Natural killer cell (primary cell): ENCODE measurements around the gene EPHA6. TPM values are rescaled to one million over a fixed set of nuclear protein-coding genes. Genes with fewer than 3 reads are reported as not detected.

Experiments
- ATAC-seq, 3 donors: fragments of 150-1000 bp in 2 of 3; fragments of 200-7000 bp in 1 of 3; cut with Tn5 transposase; 1 replicate in 1 of 3; 2 replicates in 2 of 3; pipeline ENCODE4 v1.10.0; 2021; ENCODE audit warnings: mild to moderate bottlenecking in 2 of 3, moderate library complexity in 2 of 3
- DNase-seq, 2 donors: peaks; one replicate each; pipeline versions ENCODE4 v3.0.0 to v3.0.0-alpha.2; 2013 to 2021; ENCODE audit warnings: mixed read lengths in 1 of 2
- H3K27ac ChIP-seq: one replicate; pipeline ENCODE4 v1.5.1; 2013; ENCODE audit warnings: mild to moderate bottlenecking, low read length
- H3K27me3 ChIP-seq: one replicate; pipeline ENCODE4 v1.6.1; 2013; ENCODE audit warnings: low read length; ENCODE audit not compliant: control insufficient read depth, insufficient read depth
- H3K36me3 ChIP-seq: one replicate; pipeline ENCODE4 v1.6.1; 2013; ENCODE audit warnings: low read length; ENCODE audit not compliant: control insufficient read depth, insufficient read depth
- H3K4me1 ChIP-seq: one replicate; pipeline ENCODE4 v1.6.1; 2013; ENCODE audit warnings: low read length; ENCODE audit not compliant: control insufficient read depth, insufficient read depth
- H3K4me3 ChIP-seq: one replicate; pipeline ENCODE4 v1.5.1; 2013; ENCODE audit warnings: low read length
- H3K9me3 ChIP-seq: one replicate; pipeline ENCODE4 v1.6.1; 2013; ENCODE audit warnings: low read length; ENCODE audit not compliant: control insufficient read depth, insufficient read depth
- H3K27ac Mint-ChIP-seq, 2 donors: one replicate each; pipeline ENCODE4 v1.8.0; 2022; ENCODE audit warnings: mild to moderate bottlenecking in 2 of 2, mixed read lengths in 2 of 2, moderate library complexity in 1 of 2
- H3K27me3 Mint-ChIP-seq, 2 donors: one replicate each; pipeline ENCODE4 v1.8.0; 2022; ENCODE audit warnings: low read depth in 2 of 2, mixed read lengths in 2 of 2
- H3K36me3 Mint-ChIP-seq: one replicate; pipeline ENCODE4 v1.8.0; 2022; ENCODE audit warnings: mixed read lengths
- H3K4me1 Mint-ChIP-seq, 2 donors: one replicate each; pipeline ENCODE4 v1.8.0; 2022; ENCODE audit warnings: mixed read lengths in 2 of 2
- H3K4me3 Mint-ChIP-seq: one replicate; pipeline ENCODE4 v1.8.0; 2022; ENCODE audit warnings: mild to moderate bottlenecking, moderate library complexity, mixed read lengths
- H3K9me3 Mint-ChIP-seq, 2 donors: one replicate each; pipeline ENCODE4 v1.8.0; 2022; ENCODE audit warnings: mixed read lengths in 2 of 2
- WGBS: methylation state at CpG from one replicate; pipeline ENCODE4 v1.1.7; 2013; ENCODE audit warnings: missing lambda C conversion rate; ENCODE audit not compliant: insufficient coverage; 5-methylcytosine and 5-hydroxymethylcytosine counted together
- intact Hi-C: fragments of 100-400 bp; cut with micrococcal nuclease; formaldehyde crosslinking; loops from one replicate; pipeline ENCODE4 v1.14.2; 2022
- total RNA-seq, 4 donors: library from RNA; stranded (reverse); fragments of 120-200 nt in 1 of 4; gene quantifications; one replicate each; pipeline versions ENCODE4 v1.2.3 to v1.2.4, GENCODE V29; 2013 to 2022
- TF ChIP-seq, protein P1 (sequence below): fragments of 200-600 bp; IDR thresholded peaks from one replicate; pipeline ENCODE4 v1.8.0; 2022; ENCODE audit warnings: antibody characterized with exemption

Gene EPHA6
- total RNA-seq, 3 donors from 2014 or later (not counting 1 experiment from before 2014, with no cell fraction given), result not detected

DNA sequence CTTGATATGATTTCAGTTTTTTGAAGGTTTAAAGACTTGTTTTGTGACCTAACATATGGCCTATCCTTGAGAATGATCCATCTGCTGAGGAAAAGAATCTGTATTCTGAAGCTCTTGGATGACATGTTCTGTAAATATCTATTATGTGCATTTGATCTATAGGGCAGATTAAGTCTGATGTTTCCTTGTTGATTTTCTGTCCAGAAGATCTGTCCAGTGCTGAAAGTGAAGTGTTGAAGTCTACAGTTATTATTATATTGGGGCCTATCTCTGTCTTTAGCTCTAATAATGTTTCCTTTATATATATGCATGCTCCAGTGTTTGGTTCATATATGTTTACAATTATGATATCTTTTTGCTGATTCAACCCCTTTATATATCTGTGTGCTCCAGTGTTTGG lies 362.8 kb downstream of the EPHA6 start:
- Histone ChIP-seq H3K36me3 (no peaks in the 10 kb centered on the region), H3K4me3 (no peak overlapping the region), H3K9me3 (peaks cover 9% of the 10 kb centered on the region), H3K27me3 (no peaks in the 10 kb centered on the region), H3K27ac (no peak overlapping the region), H3K4me1 (no peaks in the 10 kb centered on the region)
- Mint-ChIP-seq H3K27me3 (no peaks in the 10 kb centered on the region), H3K9me3 (peaks cover 23 to 38% of the 10 kb centered on the region in 2 donors), H3K4me3 (no peak overlapping the region), H3K27ac (no peak overlapping the region), H3K4me1 (no peaks in the 10 kb centered on the region), H3K36me3 (peaks cover 26% of the 10 kb centered on the region)
- DNase-seq (no peak), ATAC-seq (no peak)
- TF ChIP-seq, protein P1, sequence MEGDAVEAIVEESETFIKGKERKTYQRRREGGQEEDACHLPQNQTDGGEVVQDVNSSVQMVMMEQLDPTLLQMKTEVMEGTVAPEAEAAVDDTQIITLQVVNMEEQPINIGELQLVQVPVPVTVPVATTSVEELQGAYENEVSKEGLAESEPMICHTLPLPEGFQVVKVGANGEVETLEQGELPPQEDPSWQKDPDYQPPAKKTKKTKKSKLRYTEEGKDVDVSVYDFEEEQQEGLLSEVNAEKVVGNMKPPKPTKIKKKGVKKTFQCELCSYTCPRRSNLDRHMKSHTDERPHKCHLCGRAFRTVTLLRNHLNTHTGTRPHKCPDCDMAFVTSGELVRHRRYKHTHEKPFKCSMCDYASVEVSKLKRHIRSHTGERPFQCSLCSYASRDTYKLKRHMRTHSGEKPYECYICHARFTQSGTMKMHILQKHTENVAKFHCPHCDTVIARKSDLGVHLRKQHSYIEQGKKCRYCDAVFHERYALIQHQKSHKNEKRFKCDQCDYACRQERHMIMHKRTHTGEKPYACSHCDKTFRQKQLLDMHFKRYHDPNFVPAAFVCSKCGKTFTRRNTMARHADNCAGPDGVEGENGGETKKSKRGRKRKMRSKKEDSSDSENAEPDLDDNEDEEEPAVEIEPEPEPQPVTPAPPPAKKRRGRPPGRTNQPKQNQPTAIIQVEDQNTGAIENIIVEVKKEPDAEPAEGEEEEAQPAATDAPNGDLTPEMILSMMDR, result no peak
- intact Hi-C loops, result no loop called here

GRCh38 chr3:97181704-97182103 lies 367.3 kb downstream of the EPHA6 start:
- intact Hi-C loops, result no loop called here
- Histone ChIP-seq H3K4me3 (no peak overlapping the region), H3K36me3 (no peaks in the 10 kb centered on the region), H3K27me3 (no peaks in the 10 kb centered on the region), H3K9me3 (peaks cover 9% of the 10 kb centered on the region), H3K4me1 (no peaks in the 10 kb centered on the region), H3K27ac (no peak overlapping the region)
- WGBS, result 77% methylated on average over 3 of the region's 3 CpGs
- DNase-seq (no peak), ATAC-seq (no peak)
- H3K27me3 Mint-ChIP-seq, result no peaks in the 10 kb centered on the region
- no peak overlapping the region for H3K4me3 Mint-ChIP-seq
- H3K9me3 Mint-ChIP-seq, result peaks cover 17 to 32% of the 10 kb centered on the region in 2 donors
- H3K36me3 Mint-ChIP-seq, result peaks cover 21% of the 10 kb centered on the region
- TF ChIP-seq, protein P1, result no peak
- no peaks in the 10 kb centered on the region for H3K4me1 Mint-ChIP-seq
- H3K27ac Mint-ChIP-seq, result no peak overlapping the region

DNA sequence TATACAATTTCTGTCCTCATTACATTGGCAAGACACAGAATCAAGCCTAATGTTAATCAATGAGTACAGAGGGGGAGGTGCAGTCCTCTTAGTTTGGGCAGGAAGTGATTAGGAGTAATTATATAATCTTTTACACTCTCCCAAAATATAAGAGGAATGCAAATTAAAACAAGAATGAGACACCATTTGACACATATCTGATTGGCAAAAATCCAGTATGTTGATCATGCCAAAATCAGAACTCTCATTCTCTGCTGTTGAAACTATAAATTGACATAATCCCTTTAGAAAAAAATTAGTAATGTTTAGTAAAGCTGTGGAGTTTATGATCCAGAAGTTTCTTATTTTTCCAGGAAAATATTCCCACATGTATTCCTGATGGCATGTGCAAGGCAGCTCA lies 373.4 kb downstream of the EPHA6 start:
- H3K36me3 ChIP-seq, result no peaks in the 10 kb centered on the region
- ATAC-seq (no peak), DNase-seq (no peak)
- Mint-ChIP-seq H3K4me1 (no peaks in the 10 kb centered on the region), H3K27me3 (no peaks in the 10 kb centered on the region), H3K4me3 (no peak overlapping the region), H3K9me3 (peaks cover 5% of the 10 kb centered on the region in 2 donors), H3K36me3 (no peaks in the 10 kb centered on the region), H3K27ac (no peak overlapping the region)
- no peaks in the 10 kb centered on the region for H3K27me3 ChIP-seq
- no peaks in the 10 kb centered on the region for H3K9me3 ChIP-seq
- no peak overlapping the region for H3K27ac ChIP-seq
- H3K4me3 ChIP-seq, result no peak overlapping the region
- intact Hi-C loops, result no loop called here
- no peaks in the 10 kb centered on the region for H3K4me1 ChIP-seq
- TF ChIP-seq, protein P1, result no peak

- Mint-ChIP-seq H3K27me3 (no peaks in the 10 kb centered on the region), H3K4me3 (no peak overlapping the region), H3K27ac (no peak overlapping the region), H3K36me3 (no peaks in the 10 kb centered on the region), H3K4me1 (no peaks in the 10 kb centered on the region), H3K9me3 (peaks cover 7 to 9% of the 10 kb centered on the region in 2 donors)
- no peak for ATAC-seq
- intact Hi-C loops, result no loop called here
- no peaks in the 10 kb centered on the region for H3K36me3 ChIP-seq
- TF ChIP-seq, protein P1, result no peak
- no CpG with 5 or more reads among the region's 2 CpGs for WGBS
- H3K27ac ChIP-seq, result no peak overlapping the region
- no peak overlapping the region for H3K4me3 ChIP-seq
- H3K4me1 ChIP-seq, result no peaks in the 10 kb centered on the region
- H3K27me3 ChIP-seq, result no peaks in the 10 kb centered on the region
- no peak for DNase-seq
- H3K9me3 ChIP-seq, result no peaks in the 10 kb centered on the region
Measured at GRCh38 chr3:97189835-97190234, 375.4 kb downstream of the EPHA6 start.
